BLaER1 (cell line): Measurements from ENCODE around the gene ABL2.
A peak's percentile ranks its signal among the peaks of the same experiment; 100 is the strongest.

Source experiments
- H3K27ac ChIP-seq: shearing (Covaris generic); formaldehyde crosslinking; 2 replicates; pipeline ENCODE4 v1.8.1; 2022
- H3K27me3 ChIP-seq: shearing (Covaris generic); formaldehyde crosslinking; 2 replicates; pipeline ENCODE4 v1.8.1; 2022
- H3K36me3 ChIP-seq: shearing (Covaris generic); formaldehyde crosslinking; 2 replicates; pipeline ENCODE4 v1.8.1; 2022
- H3K4me1 ChIP-seq: shearing (Covaris generic); formaldehyde crosslinking; 2 replicates; pipeline ENCODE4 v1.8.1; 2022
- H3K4me2 ChIP-seq: shearing (Covaris generic); formaldehyde crosslinking; 2 replicates; pipeline ENCODE4 v1.8.1; 2022
- H3K4me3 ChIP-seq: shearing (Covaris generic); formaldehyde crosslinking; 2 replicates; pipeline ENCODE4 v1.8.1; 2022
- H3K9ac ChIP-seq: shearing (Covaris generic); formaldehyde crosslinking; 2 replicates; pipeline ENCODE4 v1.8.1; 2022
- H3K9me3 ChIP-seq: shearing (Covaris generic); formaldehyde crosslinking; 2 replicates; pipeline ENCODE4 v1.8.1; 2022
- H4K20me1 ChIP-seq: shearing (Covaris generic); formaldehyde crosslinking; 2 replicates; pipeline ENCODE4 v1.8.1; 2022
- Cebpa-rat ChIP-seq: shearing (Covaris generic); IDR thresholded peaks from 2 replicates; pipeline ENCODE4 v1.8.1; 2022

ABL2 gene

DNA sequence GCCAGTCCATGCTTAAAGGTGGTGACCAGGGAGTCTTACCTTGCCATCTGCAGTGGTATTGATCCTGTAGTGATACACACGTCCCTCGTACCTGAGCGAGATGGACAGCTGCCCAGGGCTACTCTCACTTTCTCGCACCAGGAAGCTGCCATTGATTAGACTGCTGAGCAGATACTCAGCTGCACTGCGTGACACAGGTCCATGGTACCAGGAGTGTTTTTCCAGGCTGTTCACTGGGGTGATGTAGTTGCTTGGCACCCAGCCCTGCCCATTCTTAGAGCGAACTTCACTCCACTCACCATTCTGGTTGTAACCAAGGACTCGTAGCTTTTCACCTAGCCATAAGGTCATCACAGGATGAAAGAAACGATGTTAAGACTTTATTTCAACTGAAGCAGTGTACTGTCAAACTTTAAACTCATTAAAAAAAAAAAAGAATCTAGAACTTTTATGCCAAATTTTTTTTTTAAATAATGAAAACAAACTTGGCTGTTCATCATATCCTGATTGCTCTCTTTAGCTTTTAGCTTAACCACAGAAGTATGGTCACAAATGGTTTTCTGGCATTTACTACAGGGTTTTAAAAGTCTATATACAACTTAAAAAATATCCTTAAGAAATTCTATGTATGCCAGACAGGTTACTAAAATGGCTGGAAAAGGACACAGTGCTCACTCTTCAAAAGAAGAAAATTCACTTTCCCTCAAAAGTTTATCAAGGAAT, 103.0 kb downstream of the ABL2 start:
- no peaks in the 10 kb centered on the region for H3K27me3 ChIP-seq
- H3K27ac ChIP-seq = no peak overlapping the region

DNA sequence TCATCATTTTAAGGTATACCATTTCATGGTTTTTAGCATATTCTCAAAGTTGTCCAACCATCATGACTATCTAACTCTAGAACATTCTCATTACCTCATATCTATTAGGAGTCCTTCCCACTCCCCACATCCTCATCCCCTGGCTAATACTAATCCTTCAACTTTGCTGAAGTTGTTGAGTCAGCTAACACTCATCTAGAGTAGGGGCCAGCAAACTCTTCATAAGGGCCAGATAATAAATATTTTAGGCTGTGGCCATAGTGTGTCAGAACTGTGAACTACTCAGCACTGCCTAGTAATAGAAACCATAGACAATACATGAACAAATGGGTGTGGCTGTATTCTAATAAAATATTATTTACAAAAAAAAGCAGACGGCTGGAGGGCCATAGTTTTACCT, 104.6 kb downstream of the ABL2 start:
- peaks cover 49% of the 10 kb centered on the region for H3K36me3 ChIP-seq
- H3K9ac ChIP-seq = no peak overlapping the region
- H4K20me1 ChIP-seq = no peaks in the 10 kb centered on the region
- no peak overlapping the region for H3K4me2 ChIP-seq
- no peak for TF ChIP-seq Cebpa-rat
- H3K4me3 ChIP-seq = no peak overlapping the region
- H3K4me1 ChIP-seq = peaks cover 16% of the 10 kb centered on the region
- H3K27me3 ChIP-seq = no peaks in the 10 kb centered on the region
- no peak overlapping the region for H3K27ac ChIP-seq
- H3K9me3 ChIP-seq = no peaks in the 10 kb centered on the region

More for the DNA sequence above, 103.0 kb downstream of the ABL2 start:
- no peaks in the 10 kb centered on the region for H4K20me1 ChIP-seq
- H3K4me3 ChIP-seq = no peak overlapping the region
- no peaks in the 10 kb centered on the region for H3K9me3 ChIP-seq
- peaks cover 18% of the 10 kb centered on the region for H3K4me1 ChIP-seq
- H3K4me2 ChIP-seq = no peak overlapping the region
- H3K36me3 ChIP-seq = peaks cover 43% of the 10 kb centered on the region
- no peak for TF ChIP-seq Cebpa-rat
- no peak overlapping the region for H3K9ac ChIP-seq

GRCh38 chr1:179121159-179121938, 108.1 kb downstream of the ABL2 start:
- Histone ChIP-seq H3K4me2 (no peak overlapping the region), H3K9ac (no peak overlapping the region), H3K36me3 (peaks cover 76% of the 10 kb centered on the region), H3K9me3 (no peaks in the 10 kb centered on the region), H4K20me1 (no peaks in the 10 kb centered on the region), H3K27ac (no peak overlapping the region), H3K4me3 (no peak overlapping the region), H3K27me3 (no peaks in the 10 kb centered on the region), H3K4me1 (no peaks in the 10 kb centered on the region)
- no peak for TF ChIP-seq Cebpa-rat

DNA sequence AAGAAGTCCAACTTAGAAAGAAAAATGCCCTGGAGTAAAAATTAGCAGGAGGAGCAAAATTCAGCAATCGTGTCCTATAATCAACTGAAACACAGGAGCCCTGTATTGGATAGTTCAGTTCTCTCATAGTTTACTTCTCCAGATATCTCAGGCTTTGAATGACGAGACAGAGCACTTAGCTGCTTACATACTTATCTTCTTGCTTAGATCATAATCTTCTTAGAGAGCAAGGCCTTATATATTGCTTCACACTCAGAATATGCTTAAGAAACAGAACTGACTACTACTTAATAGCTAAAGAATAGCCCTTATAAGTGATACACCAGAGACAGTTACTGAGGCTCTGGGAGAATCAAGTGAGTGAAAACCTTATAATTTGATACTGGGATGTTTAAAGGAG, 108.7 kb downstream of the ABL2 start:
- no peaks in the 10 kb centered on the region for H3K4me1 ChIP-seq
- H3K27ac ChIP-seq = no peak overlapping the region
- no peaks in the 10 kb centered on the region for H4K20me1 ChIP-seq
- H3K27me3 ChIP-seq = no peaks in the 10 kb centered on the region
- peaks cover 79% of the 10 kb centered on the region for H3K36me3 ChIP-seq
- no peak overlapping the region for H3K4me3 ChIP-seq
- no peak for TF ChIP-seq Cebpa-rat
- H3K4me2 ChIP-seq = no peak overlapping the region
- H3K9me3 ChIP-seq = no peaks in the 10 kb centered on the region
- no peak overlapping the region for H3K9ac ChIP-seq

DNA sequence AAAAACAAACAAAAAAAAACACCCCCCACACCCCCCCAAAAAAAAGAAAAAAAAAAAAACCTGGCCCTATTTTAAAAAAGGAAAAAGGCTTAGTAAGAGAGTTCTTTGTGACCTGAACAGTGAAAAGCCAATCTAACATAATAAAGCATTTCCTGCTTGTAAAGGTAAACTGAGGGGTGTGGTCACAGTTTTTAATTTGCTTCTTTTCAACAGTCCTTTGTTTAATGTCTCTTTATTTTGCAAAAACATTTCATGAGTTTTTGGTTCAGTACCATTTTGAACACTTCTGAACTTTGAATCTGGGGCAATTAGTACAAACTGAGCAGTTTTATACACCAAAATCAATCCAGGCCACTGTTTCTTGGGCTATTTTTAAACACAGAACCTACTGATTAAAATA, 110.0 kb downstream of the ABL2 start:
- no peak overlapping the region for H3K9ac ChIP-seq
- H3K4me1 ChIP-seq = no peaks in the 10 kb centered on the region
- H3K36me3 ChIP-seq = peaks cover 75% of the 10 kb centered on the region
- H3K9me3 ChIP-seq = no peaks in the 10 kb centered on the region
- H3K27me3 ChIP-seq = no peaks in the 10 kb centered on the region
- no peaks in the 10 kb centered on the region for H4K20me1 ChIP-seq
- TF ChIP-seq Cebpa-rat = no peak
- no peak overlapping the region for H3K27ac ChIP-seq
- H3K4me2 ChIP-seq = no peak overlapping the region
- H3K4me3 ChIP-seq = no peak overlapping the region

DNA sequence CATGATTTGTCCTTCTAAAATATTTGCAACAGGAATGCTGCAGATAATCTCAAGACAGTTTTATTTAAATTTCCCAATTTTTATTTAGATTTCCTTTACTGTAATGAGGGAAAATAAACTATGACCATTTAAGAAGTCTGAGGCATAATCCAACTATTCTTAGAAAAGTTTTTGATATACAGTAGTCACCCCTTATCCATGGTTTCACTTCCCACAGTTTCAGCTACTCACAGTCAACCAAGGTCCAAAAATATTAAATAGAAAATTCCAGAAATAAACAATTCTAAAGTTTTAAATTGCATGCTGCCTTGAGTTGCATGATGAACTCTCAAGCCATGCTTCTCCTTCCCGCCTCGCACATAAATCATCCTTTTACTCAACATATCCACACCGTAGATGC, 114.3 kb downstream of the ABL2 start:
- Histone ChIP-seq H3K36me3 (peaks cover 88% of the 10 kb centered on the region), H3K9me3 (no peaks in the 10 kb centered on the region), H3K9ac (no peak overlapping the region), H3K4me3 (no peak overlapping the region), H3K4me2 (no peak overlapping the region), H3K27me3 (no peaks in the 10 kb centered on the region), H4K20me1 (no peaks in the 10 kb centered on the region), H3K4me1 (no peaks in the 10 kb centered on the region), H3K27ac (no peak overlapping the region)
- TF ChIP-seq Cebpa-rat = no peak

DNA sequence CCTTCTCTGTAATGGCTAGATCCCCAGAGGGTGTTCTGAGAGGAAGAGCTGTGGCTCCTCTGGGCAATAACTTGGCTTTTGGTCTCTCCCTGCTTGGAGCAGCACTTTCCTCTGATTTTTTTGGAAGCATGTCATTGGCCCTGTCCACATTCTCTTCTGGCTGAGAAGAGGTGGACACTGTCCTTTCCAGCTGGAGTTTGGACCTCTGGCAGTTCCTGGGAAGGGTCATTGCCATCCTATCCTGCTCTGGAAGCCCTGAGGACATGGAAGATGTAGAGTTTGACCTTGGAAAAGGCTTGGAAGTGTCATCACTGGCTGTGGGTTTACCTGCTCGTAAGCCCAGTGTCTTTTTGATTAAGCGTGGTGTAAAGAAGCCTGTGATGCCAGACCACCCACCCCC, 120.8 kb downstream of the ABL2 start:
- H4K20me1 ChIP-seq = no peaks in the 10 kb centered on the region
- H3K36me3 ChIP-seq = peaks cover 74% of the 10 kb centered on the region
- peak overlapping the region; percentile 40 for H3K4me2 ChIP-seq
- no peak overlapping the region for H3K9ac ChIP-seq
- H3K27ac ChIP-seq = peak overlapping the region; percentile 30; the same call in 1 of the 2 replicates
- H3K9me3 ChIP-seq = no peaks in the 10 kb centered on the region
- no peak for TF ChIP-seq Cebpa-rat
- H3K4me3 ChIP-seq = no peak overlapping the region
- H3K27me3 ChIP-seq = no peaks in the 10 kb centered on the region
- H3K4me1 ChIP-seq = peaks cover 12% of the 10 kb centered on the region

GRCh38 chr1:179107706-179108629, 121.5 kb downstream of the ABL2 start:
- TF ChIP-seq Cebpa-rat = no peak
- Histone ChIP-seq H3K4me1 (peaks cover 12% of the 10 kb centered on the region), H3K4me3 (no peak overlapping the region), H3K36me3 (peaks cover 68% of the 10 kb centered on the region), H3K9me3 (no peaks in the 10 kb centered on the region), H3K4me2 (peak overlapping the region; percentile 40), H4K20me1 (no peaks in the 10 kb centered on the region), H3K9ac (no peak overlapping the region), H3K27ac (peak overlapping the region; percentile 30; the same call in 1 of the 2 replicates), H3K27me3 (no peaks in the 10 kb centered on the region)

- H3K4me1 ChIP-seq = peaks cover 23% of the 10 kb centered on the region
- no peak overlapping the region for H3K9ac ChIP-seq
- H3K9me3 ChIP-seq = no peaks in the 10 kb centered on the region
- H4K20me1 ChIP-seq = no peaks in the 10 kb centered on the region
- no peak for TF ChIP-seq Cebpa-rat
- H3K4me3 ChIP-seq = no peak overlapping the region
- no peak overlapping the region for H3K27ac ChIP-seq
- H3K4me2 ChIP-seq = no peak overlapping the region
- H3K27me3 ChIP-seq = no peaks in the 10 kb centered on the region
- peaks cover 53% of the 10 kb centered on the region for H3K36me3 ChIP-seq
These were observed 124.1 kb downstream of the ABL2 start for GRCh38 chr1:179105393-179105792.
